ENCODE data around the gene GNLY.

GNLY gene

DNA sequence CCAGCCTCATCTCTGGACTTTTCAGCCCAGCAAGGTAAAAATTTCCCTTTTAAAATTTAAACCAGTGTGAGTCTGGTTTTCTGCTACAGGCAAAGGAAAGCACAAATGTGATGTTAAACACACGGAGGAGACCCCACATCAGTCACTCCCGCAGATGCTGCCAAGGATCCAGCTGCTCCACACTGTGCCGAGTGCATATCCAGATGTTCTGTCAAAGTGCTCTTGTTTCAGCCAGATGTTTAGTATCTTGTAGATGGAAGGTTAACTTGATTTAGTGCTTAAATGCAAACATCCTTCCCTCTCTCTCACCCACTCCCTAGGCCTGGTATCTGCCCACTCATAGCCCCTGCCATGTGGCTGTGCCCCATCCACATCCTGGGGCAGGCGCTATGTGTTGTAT, 43.8 kb downstream of the GNLY start:
- TF ChIP-seq, protein P1, sequence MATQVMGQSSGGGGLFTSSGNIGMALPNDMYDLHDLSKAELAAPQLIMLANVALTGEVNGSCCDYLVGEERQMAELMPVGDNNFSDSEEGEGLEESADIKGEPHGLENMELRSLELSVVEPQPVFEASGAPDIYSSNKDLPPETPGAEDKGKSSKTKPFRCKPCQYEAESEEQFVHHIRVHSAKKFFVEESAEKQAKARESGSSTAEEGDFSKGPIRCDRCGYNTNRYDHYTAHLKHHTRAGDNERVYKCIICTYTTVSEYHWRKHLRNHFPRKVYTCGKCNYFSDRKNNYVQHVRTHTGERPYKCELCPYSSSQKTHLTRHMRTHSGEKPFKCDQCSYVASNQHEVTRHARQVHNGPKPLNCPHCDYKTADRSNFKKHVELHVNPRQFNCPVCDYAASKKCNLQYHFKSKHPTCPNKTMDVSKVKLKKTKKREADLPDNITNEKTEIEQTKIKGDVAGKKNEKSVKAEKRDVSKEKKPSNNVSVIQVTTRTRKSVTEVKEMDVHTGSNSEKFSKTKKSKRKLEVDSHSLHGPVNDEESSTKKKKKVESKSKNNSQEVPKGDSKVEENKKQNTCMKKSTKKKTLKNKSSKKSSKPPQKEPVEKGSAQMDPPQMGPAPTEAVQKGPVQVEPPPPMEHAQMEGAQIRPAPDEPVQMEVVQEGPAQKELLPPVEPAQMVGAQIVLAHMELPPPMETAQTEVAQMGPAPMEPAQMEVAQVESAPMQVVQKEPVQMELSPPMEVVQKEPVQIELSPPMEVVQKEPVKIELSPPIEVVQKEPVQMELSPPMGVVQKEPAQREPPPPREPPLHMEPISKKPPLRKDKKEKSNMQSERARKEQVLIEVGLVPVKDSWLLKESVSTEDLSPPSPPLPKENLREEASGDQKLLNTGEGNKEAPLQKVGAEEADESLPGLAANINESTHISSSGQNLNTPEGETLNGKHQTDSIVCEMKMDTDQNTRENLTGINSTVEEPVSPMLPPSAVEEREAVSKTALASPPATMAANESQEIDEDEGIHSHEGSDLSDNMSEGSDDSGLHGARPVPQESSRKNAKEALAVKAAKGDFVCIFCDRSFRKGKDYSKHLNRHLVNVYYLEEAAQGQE (IDR thresholded peaks at IDR 0.05; ENCODE audit: insufficient read depth in 1 of 2, low read depth in 2 of 2, low read length in 2 of 2) = no peak
- TF ChIP-seq POLR2AphosphoS5 (IDR thresholded peaks at IDR 0.05; ENCODE audit: low read depth, low read length) = no peak
- TF ChIP-seq SIN3A (IDR thresholded peaks at IDR 0.05; ENCODE audit: borderline replicate concordance, insufficient read depth, low read length) = no peak
- TF ChIP-seq FOXP2 (optimal IDR thresholded peaks at IDR 0.05; ENCODE audit: borderline replicate concordance, extremely low read depth, extremely low read length, insufficient read depth) = no peak
- no peak for TF ChIP-seq TAF1 (IDR thresholded peaks at IDR 0.05; ENCODE audit: borderline replicate concordance, insufficient read depth, low read length)

DNA sequence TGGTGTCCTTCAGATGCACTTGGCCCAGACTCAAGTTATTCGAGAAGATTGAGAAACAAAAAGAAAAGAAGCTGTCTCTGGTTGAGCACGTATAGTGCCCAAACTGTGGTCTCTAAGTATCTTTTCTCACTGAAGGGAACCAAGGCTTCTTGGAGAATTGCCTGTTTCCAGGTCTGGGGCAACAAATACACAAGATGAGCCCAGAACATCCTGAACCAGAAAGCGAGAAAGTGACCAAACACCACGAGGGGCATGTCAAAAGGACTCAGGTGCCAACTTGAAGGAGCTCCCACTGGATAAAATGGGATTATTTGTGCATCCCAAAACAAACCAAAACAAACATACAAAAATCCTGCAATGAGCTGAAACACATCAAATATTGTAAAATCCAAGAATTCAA, 46.0 kb downstream of the GNLY start:
- TF ChIP-seq TAF1 (IDR thresholded peaks at IDR 0.05; ENCODE audit: borderline replicate concordance, insufficient read depth, low read length) (no peak), POLR2AphosphoS5 (IDR thresholded peaks at IDR 0.05; ENCODE audit: low read depth, low read length) (no peak), FOXP2 (optimal IDR thresholded peaks at IDR 0.05; ENCODE audit: borderline replicate concordance, extremely low read depth, extremely low read length, insufficient read depth) (no peak), SIN3A (IDR thresholded peaks at IDR 0.05; ENCODE audit: borderline replicate concordance, insufficient read depth, low read length) (no peak)
- TF ChIP-seq, protein P1 (IDR thresholded peaks at IDR 0.05; ENCODE audit: insufficient read depth in 1 of 2, low read depth in 2 of 2, low read length in 2 of 2) = no peak

DNA sequence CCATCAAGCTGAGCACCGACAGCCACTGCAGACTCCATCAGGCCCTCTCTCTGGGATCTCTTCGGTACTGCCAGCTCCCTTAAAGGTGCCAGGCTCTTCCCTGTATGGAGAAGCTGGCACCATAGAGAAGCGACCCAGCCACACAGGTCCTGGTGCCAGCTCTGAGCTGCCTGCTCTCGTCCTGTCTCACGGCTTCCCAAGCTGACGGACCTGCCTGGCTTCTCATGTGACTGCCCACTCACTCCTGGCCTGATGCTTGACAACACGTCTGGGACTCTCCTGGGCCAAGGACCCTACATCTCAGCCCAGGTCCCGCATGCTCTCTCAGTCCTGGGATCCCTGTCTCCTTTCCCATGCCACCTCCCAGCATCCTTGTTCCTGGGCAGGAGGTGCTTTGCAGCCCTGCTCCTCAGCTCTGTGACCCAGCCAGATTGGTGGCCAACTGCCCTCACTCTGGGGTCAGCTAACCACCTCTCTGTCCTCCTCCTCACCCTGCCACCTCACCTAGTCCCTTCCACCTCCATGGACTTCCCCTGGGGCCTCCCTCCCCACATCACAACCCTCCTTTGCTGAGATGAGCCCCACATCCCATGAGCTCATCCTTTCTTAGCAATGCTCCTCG, 47.2 kb downstream of the GNLY start:
- no peak for TF ChIP-seq TAF1 (IDR thresholded peaks at IDR 0.05; ENCODE audit: borderline replicate concordance, insufficient read depth, low read length)
- no peak for TF ChIP-seq POLR2AphosphoS5 (IDR thresholded peaks at IDR 0.05; ENCODE audit: low read depth, low read length)
- no peak for TF ChIP-seq FOXP2 (optimal IDR thresholded peaks at IDR 0.05; ENCODE audit: borderline replicate concordance, extremely low read depth, extremely low read length, insufficient read depth)
- TF ChIP-seq, protein P1 (IDR thresholded peaks at IDR 0.05; ENCODE audit: insufficient read depth in 1 of 2, low read depth in 2 of 2, low read length in 2 of 2) = no peak
- no peak for TF ChIP-seq SIN3A (IDR thresholded peaks at IDR 0.05; ENCODE audit: borderline replicate concordance, insufficient read depth, low read length)

DNA sequence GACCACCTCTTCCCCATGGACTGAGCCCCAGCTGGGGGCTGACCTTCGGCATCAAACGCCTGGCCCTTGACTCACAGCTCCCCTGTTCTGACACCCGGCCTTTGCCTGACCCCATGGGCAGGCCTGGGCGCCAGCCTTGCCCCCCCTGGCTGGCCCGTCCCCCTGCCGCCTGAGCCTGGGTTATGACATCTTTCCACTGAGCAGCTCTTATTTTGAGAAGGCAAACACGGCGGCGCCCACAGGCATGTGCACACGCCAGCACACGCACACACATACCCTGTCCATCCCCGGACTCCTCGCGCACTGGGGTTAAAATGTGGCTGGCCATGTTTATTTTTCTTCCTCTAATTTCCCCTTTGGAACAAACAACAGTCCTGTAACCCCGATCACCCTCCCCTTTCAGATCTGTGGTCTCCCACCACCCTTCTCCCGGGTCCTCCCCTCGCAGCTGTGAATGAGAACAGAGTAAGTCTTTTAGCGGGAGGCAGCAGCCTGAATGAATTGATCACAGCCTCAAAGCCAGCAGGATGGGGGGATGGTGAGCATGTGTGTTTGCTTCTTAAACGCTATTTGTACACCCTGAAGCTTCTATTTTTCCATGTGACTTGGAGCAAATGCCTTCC, 47.8 kb downstream of the GNLY start:
- TF ChIP-seq FOXP2 (optimal IDR thresholded peaks at IDR 0.05; ENCODE audit: borderline replicate concordance, extremely low read depth, extremely low read length, insufficient read depth) = peak; percentile 24
- no peak for TF ChIP-seq POLR2AphosphoS5 (IDR thresholded peaks at IDR 0.05; ENCODE audit: low read depth, low read length)

DNA sequence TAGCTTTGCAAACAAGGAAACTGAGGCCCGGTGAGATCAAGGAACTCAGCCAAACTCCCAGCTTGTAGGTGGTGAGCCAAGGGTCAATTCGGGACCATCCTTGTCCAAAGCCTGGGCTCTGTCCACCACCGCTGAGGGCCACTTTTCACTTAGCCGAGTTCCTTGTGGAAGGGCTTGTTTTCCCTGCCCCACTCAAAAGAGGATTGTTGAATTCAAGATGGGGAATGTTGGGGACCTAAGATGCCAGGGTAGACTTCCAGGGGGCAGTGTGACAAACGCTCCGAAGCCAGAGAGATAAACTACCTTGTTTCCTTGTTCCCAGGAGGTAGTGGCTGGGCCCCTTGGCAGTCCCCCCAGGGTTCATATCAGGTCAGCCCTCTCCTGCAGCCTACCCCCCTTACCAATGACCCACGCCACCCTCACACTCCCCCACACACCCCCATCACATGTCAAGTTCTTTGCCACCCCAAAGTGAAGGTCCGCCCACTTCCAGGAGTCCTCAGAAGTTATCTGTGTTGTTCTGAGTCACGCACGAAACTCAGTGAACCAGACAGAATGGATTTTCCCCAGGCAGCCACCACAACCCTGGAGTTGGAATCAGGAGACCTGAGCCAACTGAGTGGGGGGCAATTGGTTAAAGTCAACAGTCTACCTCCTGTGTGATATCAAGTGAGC, 49.3 kb downstream of the GNLY start:
- TF ChIP-seq TAF1 (IDR thresholded peaks at IDR 0.05; ENCODE audit: borderline replicate concordance, insufficient read depth, low read length) (no peak), SIN3A (IDR thresholded peaks at IDR 0.05; ENCODE audit: borderline replicate concordance, insufficient read depth, low read length) (no peak), POLR2AphosphoS5 (IDR thresholded peaks at IDR 0.05; ENCODE audit: low read depth, low read length) (no peak), FOXP2 (optimal IDR thresholded peaks at IDR 0.05; ENCODE audit: borderline replicate concordance, extremely low read depth, extremely low read length, insufficient read depth) (no peak)
- TF ChIP-seq, protein P1 (IDR thresholded peaks at IDR 0.05; ENCODE audit: insufficient read depth in 1 of 2, low read depth in 2 of 2, low read length in 2 of 2) = no peak
